ENCODE data around the gene COASY.

DNA sequence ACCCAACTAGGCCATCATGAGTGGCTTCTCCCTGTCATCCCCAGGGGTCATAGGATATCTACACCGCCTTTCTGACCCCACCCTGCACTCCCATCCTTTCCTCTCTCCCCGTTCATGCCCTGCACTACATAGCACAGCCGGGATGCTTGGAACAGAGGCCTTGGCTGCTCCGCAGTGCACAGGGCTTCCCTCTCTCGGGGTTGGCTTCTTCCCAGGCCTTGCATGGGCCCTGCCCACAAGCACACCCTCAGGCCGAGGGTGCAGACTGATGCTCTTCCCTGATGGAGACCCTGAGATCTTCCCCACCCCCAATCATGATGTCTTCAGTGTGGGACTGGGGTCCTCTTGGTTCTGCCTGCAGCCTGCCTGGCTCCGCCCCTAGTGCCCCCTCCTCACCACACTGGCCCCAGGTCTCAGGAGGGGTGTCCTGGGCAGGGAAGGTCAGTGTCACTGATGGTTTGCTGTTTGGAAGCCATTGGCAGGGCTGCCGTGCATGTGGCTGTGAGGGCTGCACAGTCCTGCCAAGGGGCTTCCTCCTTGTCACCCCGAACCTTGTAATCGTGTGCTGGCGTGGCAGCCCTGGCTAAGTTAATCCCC lies 40.2 kb upstream of the COASY start:
- TF ChIP-seq FOXA1 (IDR thresholded peaks at IDR 0.05) (no peak), JUND (IDR thresholded peaks at IDR 0.05) (no peak)
- TF ChIP-seq, protein P1, sequence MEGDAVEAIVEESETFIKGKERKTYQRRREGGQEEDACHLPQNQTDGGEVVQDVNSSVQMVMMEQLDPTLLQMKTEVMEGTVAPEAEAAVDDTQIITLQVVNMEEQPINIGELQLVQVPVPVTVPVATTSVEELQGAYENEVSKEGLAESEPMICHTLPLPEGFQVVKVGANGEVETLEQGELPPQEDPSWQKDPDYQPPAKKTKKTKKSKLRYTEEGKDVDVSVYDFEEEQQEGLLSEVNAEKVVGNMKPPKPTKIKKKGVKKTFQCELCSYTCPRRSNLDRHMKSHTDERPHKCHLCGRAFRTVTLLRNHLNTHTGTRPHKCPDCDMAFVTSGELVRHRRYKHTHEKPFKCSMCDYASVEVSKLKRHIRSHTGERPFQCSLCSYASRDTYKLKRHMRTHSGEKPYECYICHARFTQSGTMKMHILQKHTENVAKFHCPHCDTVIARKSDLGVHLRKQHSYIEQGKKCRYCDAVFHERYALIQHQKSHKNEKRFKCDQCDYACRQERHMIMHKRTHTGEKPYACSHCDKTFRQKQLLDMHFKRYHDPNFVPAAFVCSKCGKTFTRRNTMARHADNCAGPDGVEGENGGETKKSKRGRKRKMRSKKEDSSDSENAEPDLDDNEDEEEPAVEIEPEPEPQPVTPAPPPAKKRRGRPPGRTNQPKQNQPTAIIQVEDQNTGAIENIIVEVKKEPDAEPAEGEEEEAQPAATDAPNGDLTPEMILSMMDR (IDR thresholded peaks at IDR 0.05; ENCODE audit: low read depth, low read length, missing input control), result no peak
- TF ChIP-seq, protein P2, sequence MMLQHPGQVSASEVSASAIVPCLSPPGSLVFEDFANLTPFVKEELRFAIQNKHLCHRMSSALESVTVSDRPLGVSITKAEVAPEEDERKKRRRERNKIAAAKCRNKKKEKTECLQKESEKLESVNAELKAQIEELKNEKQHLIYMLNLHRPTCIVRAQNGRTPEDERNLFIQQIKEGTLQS (IDR thresholded peaks at IDR 0.05), result no peak
